HG02870 (cell line): ENCODE data around the gene SGMS2.
"Not testable (repeated sequence)": the region's sequence is repeated elsewhere in the genome, so short reads cannot be mapped to it uniquely, and the experiment has no call there.

Source experiments
- ATAC-seq: cut with Tn5 transposase; IDR thresholded peaks from one replicate; pipeline ENCODE4 v1.9.1; 2021; ENCODE audit warnings: mild to moderate bottlenecking, moderate library complexity; ENCODE audit not compliant: unreplicated experiment

The SGMS2 gene

GRCh38 chr4:107906458-107907100, 81.8 kb downstream of the SGMS2 start:
- ATAC-seq = no peak

DNA sequence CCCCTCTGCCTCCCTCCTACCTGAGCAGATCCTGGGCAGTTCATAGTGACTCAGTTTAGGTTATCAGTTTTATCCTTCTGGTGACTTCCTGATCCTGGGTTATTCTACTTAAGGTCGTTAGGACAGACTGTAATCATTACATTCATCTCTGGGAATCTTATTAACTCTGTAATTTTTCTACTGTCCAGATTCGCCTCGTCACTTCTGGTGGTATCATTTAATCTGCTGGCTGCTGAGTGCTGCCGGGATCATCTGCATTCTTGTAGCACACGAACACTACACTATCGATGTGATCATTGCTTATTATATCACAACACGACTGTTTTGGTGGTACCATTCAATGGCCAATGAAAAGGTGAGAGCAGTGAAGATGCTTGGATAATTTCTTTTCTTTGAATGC, 83.6 kb downstream of the SGMS2 start:
- ATAC-seq = no peak

- peak; percentile 82 for ATAC-seq
These were observed 88.7 kb downstream of the SGMS2 start for GRCh38 chr4:107913283-107913899.

GRCh38 chr4:107915220-107915619, 90.5 kb downstream of the SGMS2 start:
- ATAC-seq = no peak

DNA sequence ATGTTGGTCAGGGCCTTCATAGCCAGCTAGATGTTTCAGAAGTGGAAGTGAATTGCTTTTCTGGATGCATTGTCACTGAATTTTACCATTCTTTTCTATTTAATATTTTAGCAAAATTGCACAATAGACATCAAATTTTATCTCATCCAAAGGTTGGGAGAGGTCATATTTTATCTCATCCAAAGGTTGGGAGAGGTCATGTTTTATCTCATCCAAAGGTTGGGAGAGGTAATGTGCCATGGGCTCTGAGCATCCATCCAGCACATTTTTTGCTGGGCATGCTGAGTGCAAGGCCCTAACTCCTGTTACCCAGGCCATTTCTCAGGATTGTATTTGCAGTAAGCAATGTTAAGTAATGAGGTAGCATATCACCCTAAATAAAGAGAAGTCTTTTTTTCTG, 91.9 kb downstream of the SGMS2 start:
- ATAC-seq = no peak

GRCh38 chr4:107917500-107917899, 92.8 kb downstream of the SGMS2 start:
- ATAC-seq = no peak

GRCh38 chr4:107922486-107923473, 98.0 kb downstream of the SGMS2 start:
- ATAC-seq = no peak

- ATAC-seq = not testable (repeated sequence)
These were observed 101.0 kb downstream of the SGMS2 start for GRCh38 chr4:107925713-107926112.

DNA sequence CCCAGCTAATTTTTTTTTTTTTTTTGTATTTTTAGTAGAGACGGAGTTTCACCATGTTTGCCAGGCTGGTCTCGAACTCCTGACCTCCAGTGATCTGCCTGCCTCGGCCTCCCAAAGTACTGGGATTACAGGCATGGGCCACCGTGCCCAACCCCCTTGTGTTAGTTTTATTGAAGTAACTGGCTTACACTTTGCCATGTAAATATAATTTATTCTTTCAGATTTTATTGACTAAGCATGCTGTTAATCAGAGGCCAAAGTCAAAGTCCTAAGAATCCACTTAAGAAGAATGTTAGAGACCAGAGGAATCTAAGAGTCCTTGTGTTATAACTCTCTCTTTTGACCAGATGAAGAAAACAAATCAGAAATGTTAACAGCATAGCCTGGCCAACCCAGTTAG, 102.1 kb downstream of the SGMS2 start:
- ATAC-seq = not testable (repeated sequence)

- peak; percentile 92 for ATAC-seq
These were observed 106.4 kb downstream of the SGMS2 start, which contains the start of gene CYP2U1 for GRCh38 chr4:107930821-107931774. CYP2U1 (plus strand) TSS chr4:107931549; CDS start chr4:107931644, 95 bp downstream.

DNA sequence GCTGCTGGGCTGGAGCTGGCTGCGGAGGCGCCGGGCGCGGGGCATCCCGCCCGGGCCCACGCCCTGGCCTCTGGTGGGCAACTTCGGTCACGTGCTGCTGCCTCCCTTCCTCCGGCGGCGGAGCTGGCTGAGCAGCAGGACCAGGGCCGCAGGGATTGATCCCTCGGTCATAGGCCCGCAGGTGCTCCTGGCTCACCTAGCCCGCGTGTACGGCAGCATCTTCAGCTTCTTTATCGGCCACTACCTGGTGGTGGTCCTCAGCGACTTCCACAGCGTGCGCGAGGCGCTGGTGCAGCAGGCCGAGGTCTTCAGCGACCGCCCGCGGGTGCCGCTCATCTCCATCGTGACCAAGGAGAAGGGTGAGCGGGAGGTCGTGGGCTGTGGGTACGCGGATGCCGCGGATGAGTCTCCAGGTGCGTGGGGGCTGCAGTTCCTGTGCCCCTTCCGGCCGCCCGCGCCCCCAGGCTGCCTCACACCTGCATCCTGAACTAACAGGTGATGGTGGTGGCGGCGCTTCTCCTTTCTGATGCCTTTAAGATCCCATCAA, 107.1 kb downstream of the SGMS2 start:
- peak; percentile 25 for ATAC-seq

- ATAC-seq = no peak
These were observed 110.5 kb downstream of the SGMS2 start for GRCh38 chr4:107935246-107935645.

GRCh38 chr4:107937040-107937439, 112.3 kb downstream of the SGMS2 start:
- ATAC-seq = no peak

GRCh38 chr4:107939307-107939706, 114.6 kb downstream of the SGMS2 start:
- ATAC-seq = no peak

- no peak for ATAC-seq
These were observed 121.1 kb downstream of the SGMS2 start for GRCh38 chr4:107945809-107946208.

GRCh38 chr4:107950746-107951540, 126.2 kb downstream of the SGMS2 start:
- no peak for ATAC-seq

DNA sequence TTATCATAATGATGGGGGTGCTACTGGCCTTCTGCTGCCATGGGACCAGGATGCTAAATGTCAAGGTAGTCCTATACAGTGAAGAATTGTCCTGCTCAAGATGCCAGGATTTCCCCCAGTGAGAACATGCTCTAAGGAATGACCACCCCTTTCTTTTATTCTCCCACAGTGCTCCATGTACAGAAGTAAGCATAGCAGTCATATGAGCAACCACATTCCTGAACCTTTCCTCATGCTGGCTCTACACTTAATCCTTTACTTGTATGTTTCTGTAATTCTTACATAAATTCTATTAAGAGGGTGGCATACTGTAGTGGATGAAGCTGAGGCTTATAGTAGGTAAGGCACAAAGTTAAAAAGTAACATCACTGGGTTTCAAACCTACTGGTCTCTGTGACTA, 126.8 kb downstream of the SGMS2 start:
- no peak for ATAC-seq

GRCh38 chr4:107956011-107956410, 131.3 kb downstream of the SGMS2 start:
- no peak for ATAC-seq
